NCI-H226 (cell line): ENCODE data around the gene FAM177B.
A peak's percentile ranks its signal among the peaks of the same experiment; 100 is the strongest.

Experiments used
- DNase-seq: peaks from one replicate; pipeline ENCODE4 v3.0.0-alpha.2; 2015

The FAM177B gene

GRCh38 chr1:222736972-222737371, at the start of gene FAM177B:
TSS of gene FAM177B (plus strand) at chr1:222737202. CDS start at chr1:222746546, 9,344 bp downstream.
- DNase-seq = no peak

DNA sequence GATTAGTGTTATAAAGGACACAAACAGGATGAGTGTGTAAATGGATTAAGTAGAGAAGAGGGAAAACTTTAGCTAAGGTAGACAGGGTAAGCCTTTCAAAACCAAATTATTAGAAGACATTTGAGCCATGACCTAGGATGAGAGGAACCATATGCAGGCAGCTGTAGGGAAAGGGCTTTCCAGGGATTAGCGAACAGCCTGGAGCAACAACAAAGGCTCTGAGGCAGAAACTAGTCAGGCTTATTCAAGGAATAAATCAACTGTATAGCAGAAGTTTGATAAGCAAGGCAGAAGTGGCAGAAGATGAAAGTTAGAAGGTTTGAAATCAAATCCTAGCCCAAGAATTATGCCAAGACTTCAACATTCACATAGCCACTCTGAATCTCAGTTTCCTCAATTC, 46.0 kb upstream of the FAM177B start:
- no peak for DNase-seq

DNA sequence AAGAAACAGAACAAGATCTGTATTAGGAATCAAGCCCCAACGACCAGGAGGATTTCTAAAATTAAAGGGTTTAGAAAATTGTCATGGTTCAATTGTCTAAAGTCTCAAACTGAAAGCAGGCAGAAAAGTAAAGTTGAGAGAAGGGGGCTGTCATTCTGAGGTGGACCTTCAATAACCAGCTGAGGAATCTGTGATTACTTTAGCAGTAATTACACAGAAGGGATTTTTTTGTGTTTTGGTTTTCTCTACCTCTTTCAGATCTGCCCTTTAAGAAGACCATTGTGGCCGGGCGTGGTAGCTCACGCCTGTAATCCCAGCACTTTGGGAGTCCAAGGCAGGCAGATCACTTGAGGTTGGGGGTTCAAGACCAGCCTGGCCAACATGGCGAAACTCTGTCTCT, 42.1 kb upstream of the FAM177B start:
- no peak for DNase-seq

DNA sequence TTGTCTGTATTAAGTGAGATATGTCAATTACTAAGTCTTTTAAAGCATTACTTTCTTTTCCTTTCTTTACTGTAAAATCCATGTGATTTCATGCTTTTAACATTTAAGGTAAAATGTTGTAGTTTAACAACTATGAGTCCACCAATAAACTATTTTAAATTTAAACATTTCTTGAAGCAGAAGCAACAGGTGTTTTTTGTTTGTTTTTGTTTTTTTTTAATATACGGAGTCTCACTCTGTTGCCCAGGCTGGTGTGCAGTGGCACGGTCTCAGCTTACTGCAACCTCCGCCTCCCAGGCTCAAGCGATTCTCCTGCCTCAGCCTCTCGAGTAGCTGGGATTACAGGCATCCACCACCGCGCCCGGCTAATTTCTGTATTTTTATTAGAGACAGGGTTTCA, 40.3 kb upstream of the FAM177B start:
- DNase-seq = no peak

- no peak for DNase-seq
Measured at GRCh38 chr1:222697203-222697602, 39.8 kb upstream of the FAM177B start.

DNA sequence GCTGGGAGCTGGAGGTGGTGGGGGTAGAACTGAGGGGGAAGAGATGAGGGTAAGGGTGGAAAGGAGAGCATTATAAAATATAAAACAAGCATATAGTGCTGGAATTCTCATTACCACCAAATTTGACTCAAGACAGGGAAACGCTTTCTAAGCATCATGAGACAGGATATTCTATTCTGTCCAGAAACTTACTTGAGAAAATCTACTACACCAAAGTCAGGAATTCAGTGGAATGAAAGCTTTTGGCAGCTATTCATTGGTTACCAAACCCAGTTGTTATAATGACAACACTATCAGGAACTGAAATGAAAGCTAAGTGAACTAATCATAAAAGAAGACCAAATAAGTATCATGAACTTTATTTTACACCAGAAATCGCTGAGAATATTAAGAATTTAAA, 39.2 kb upstream of the FAM177B start:
- DNase-seq = no peak

DNA sequence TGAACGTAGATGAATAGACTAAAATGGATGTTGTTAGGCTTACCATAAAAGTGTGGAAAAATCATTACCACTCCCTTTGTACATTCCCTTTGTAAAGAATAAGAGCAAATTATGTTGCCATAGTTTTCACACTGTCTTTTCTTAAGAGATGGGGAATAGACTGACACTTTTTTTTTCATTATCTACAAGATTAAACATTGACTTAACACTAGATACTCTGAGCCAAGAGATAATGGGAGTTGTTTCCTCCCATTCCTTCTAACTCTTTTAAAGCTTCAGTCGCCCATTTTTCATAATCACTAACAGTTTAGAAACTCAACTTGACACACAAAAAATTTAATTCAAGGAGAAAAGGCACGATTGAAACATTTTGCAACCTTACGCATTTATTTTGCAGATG, 34.8 kb upstream of the FAM177B start:
- no peak for DNase-seq

GRCh38 chr1:222704260-222704659, 32.7 kb upstream of the FAM177B start:
- no peak for DNase-seq

GRCh38 chr1:222706815-222707214, 30.2 kb upstream of the FAM177B start:
- no peak for DNase-seq

- no peak for DNase-seq
Measured at GRCh38 chr1:222709700-222710153, 27.3 kb upstream of the FAM177B start.

GRCh38 chr1:222711319-222712252, 25.4 kb upstream of the FAM177B start:
- DNase-seq = peak; percentile 65

DNA sequence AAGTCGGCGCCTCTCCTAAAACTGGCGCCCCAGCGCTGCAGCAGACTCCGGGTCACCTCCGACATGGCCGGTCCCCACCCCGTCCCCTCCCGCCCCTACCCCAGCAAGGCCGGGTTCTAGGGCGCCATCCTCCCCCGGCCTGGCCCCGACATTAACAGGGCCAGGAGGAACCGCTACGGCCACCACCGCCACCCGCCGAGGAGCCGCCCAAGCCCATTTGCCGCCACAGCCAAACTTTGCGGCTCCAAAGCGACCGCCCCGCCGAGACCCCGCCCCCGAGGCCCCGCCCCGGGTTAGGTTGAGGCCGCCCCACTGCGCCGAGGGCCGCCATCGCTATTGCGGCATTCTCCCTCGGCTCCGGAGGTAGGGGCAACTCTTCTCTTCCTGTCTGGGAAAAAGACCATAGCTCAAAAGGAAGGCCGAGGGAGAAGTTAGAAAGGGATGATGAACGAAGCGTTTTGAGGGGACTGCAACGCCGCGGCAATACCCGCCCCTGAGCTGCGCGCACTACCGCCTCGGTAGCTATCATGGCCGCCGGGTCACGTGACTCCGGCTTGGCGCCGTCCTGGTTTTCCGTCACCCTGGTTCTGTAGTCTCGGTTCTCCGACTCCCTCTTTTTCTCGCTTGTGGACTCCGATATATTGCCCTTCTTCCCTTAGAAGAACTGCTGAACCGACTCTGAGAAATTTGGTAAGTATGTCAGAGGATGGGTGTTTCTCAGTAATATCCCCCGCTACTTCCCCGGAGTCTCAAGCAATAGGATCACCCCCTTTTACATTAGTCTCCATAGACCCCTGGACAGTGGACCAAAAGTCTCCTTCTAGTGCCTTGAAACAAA, 24.5 kb upstream of the FAM177B start, which contains the start of the genes AIDA and BROX:
TSS of gene AIDA (minus strand) at position 239 of the 838 bp plus-strand sequence. CDS start at position 65, 174 bp downstream.
TSS of gene BROX (plus strand) at position 312 of the 838 bp plus-strand sequence. CDS start 3,136 bp downstream, outside the sequence.
- peak; percentile 29 for DNase-seq

DNA sequence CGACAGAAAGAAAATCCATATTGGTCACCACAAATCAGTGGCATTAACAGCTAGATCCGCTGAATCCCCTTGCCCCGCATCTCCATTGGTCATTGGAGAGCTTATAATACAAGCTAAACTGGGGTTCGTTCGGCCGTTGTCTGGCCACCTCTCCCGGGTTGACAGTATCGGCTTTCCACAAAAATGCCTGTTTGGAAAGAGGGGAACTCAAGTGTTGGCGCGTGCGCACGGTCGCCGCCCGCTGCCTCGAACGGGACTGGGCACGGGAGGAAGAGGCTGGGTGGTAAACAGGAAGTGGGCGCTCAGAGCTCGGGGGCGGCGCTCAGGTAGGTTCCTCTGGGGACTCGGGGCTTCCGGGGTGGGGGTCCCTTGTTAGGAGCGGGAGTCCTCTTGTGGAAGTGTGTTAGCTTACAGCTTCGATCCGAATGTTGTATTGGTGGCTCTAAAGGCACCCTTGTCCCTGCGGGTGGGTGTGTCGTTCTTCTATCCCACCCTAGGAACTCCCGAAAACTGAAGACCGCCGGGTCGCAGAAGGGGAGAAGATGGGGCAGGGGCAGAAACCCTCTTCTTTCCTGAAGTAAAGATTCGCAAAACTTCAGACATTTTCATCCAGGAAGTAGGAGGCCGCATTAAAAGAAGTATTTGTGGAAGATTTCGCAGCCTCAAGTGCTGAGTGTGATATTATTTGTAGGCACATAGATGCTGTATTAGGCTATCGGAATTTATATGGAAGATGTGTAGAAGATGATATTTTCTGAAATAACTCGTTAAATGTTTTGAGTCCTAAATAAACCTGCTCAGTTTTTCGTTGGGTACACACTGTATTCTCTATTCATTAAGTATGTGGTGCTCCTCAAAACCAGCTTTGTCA, 23.7 kb upstream of the FAM177B start:
- DNase-seq = peak; percentile 83

DNA sequence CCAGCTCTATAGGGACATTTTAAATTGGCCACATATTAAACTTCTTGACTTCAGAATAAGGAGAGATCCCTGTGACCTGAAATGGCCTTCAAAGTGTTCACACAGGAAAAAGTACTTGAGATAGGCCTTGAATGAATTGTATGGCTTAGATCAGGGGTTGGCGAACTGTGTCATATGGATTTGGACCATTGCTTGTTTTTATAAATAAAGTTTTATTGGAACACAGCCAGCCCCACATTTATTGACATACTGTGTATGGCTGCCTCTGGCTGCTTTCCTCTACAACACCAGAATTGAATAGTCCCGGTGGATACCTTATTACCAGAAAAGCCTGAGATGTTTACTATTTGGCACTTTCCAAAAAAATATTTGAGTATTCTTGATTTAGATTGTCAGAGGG, 20.6 kb upstream of the FAM177B start:
- DNase-seq = no peak

DNA sequence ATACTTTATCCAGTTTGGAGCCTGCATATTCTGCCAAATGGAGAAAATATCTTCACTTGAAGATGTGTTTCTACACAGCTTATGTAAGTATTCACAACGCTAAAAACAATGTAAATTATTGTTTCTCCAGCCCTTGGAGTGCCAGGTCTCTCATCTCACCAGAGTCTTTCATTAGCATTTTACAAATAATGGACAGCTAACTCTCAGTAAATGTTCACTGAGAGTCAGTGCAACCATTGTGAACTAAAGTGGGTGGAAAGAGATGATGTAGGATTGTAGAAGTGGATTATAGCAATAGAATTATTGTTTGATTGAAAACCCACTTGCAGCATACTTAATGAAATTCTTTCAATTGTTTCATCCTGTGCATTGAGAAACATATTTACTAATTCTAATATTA, 8.3 kb upstream of the FAM177B start:
- DNase-seq = no peak

DNA sequence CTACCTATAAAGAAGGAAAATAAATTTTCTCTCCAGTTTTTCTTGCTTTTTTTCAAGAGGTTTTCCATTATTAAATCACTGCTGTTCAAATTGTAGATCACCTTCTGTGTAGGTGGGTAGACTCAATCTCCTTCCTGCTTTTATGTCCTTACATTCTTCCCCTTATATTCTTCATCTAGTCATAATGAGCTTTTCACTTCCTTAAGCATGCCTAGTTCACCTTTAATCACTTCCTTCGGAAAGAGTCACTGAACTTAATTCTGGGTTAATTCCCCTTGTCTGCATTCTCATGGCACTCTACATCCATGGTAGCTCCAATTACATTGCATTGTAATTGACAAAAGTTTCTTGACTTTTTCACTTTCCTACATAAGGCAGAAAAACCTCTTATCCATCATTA, 6.1 kb upstream of the FAM177B start:
- DNase-seq = no peak

GRCh38 chr1:222732216-222733159, 4.5 kb upstream of the FAM177B start:
- no peak for DNase-seq

- DNase-seq = no peak
Measured at GRCh38 chr1:222734740-222735139, 2.3 kb upstream of the FAM177B start.

GRCh38 chr1:222736470-222736869, 532 bp upstream of the FAM177B start:
- no peak for DNase-seq

GRCh38 chr1:222739465-222739864, 2.5 kb downstream of the FAM177B start:
- no peak for DNase-seq

GRCh38 chr1:222739929-222740328, 2.9 kb downstream of the FAM177B start:
- no peak for DNase-seq
